Right atrium auricular region (tissue), 2 donors: ENCODE measurements around the gene MIXL1. TPM values are rescaled to one million over a fixed set of nuclear protein-coding genes. Genes with fewer than 3 reads are reported as not detected.
"Not testable (repeated sequence)": the region's sequence is repeated elsewhere in the genome, so short reads cannot be mapped to it uniquely, and the experiment has no call there.

Experiments
- DNase-seq: peaks from one replicate; pipeline ENCODE4 v3.0.0-alpha.2; 2019; ENCODE audit warnings: low spot score
- H3K27ac ChIP-seq, 2 donors: fragments of 200-600 bp; sonication (generic); 1 replicate in 1 of 2; 2 replicates in 1 of 2; pipeline ENCODE4 v1.5.1; 2016 to 2019
- H3K27me3 ChIP-seq, 2 donors: fragments of 200-600 bp; sonication (generic); one replicate each; pipeline versions ENCODE4 v1.5.1 to v1.6.0; 2017 to 2019
- H3K36me3 ChIP-seq: fragments of 200-600 bp; sonication (generic); one replicate; pipeline ENCODE4 v1.5.1; 2016
- H3K4me1 ChIP-seq, 2 donors: fragments of 200-600 bp; sonication (generic); one replicate each; pipeline versions ENCODE4 v1.5.1 to v1.6.0; 2017 to 2019
- H3K4me3 ChIP-seq, 2 donors: fragments of 200-600 bp; sonication (generic); 1 replicate in 1 of 2; 2 replicates in 1 of 2; pipeline ENCODE4 v1.5.1; 2017 to 2019; ENCODE audit warnings: mild to moderate bottlenecking in 1 of 2, moderate library complexity in 1 of 2
- H3K9me3 ChIP-seq, 2 donors: fragments of 200-600 bp; sonication (generic); one replicate each; pipeline ENCODE4 v1.5.1; 2019
- total RNA-seq, 2 donors: library from RNA; depleted of rRNA; stranded (reverse); fragments of >200 nt; gene quantifications; one replicate each; pipeline ENCODE4 v1.1.0, GENCODE V29; 2016
- TF ChIP-seq, protein P1 (sequence below), 2 donors: fragments of 200-600 bp; sonication (generic); IDR thresholded peaks; one replicate each; pipeline ENCODE4 v1.5.1; 2019; ENCODE audit warnings: antibody characterized with exemption in 2 of 2

MIXL1 gene
- total RNA-seq, 2 donors from 2014 or later = not detected

DNA sequence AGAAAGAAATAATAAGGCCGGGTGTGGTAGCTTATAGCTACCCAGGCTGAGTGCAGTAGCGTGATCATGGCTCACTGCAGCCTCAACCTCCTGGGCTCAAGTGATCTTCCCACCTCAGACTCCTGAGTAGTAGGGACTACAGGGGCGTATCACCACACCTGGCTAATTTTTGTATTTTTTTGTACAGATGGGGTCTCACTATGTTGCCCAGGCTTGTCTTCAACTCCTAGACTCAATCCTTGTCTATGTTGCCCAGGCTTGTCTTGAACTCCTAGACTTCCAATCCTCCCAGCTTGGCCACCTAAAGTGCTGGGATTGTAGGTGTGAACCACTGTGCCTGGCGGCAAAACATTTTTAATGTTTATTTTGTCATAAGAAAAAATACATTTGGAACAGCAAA, 30.5 kb downstream of the MIXL1 start:
- Histone ChIP-seq H3K27me3 (no peaks in the 10 kb centered on the region), H3K9me3 (peaks cover 0 to under 1% of the 10 kb centered on the region in 2 donors), H3K4me1 (no peaks in the 10 kb centered on the region), H3K36me3 (no peaks in the 10 kb centered on the region), H3K27ac (no peak overlapping the region), H3K4me3 (no peak overlapping the region)
- TF ChIP-seq, protein P1, sequence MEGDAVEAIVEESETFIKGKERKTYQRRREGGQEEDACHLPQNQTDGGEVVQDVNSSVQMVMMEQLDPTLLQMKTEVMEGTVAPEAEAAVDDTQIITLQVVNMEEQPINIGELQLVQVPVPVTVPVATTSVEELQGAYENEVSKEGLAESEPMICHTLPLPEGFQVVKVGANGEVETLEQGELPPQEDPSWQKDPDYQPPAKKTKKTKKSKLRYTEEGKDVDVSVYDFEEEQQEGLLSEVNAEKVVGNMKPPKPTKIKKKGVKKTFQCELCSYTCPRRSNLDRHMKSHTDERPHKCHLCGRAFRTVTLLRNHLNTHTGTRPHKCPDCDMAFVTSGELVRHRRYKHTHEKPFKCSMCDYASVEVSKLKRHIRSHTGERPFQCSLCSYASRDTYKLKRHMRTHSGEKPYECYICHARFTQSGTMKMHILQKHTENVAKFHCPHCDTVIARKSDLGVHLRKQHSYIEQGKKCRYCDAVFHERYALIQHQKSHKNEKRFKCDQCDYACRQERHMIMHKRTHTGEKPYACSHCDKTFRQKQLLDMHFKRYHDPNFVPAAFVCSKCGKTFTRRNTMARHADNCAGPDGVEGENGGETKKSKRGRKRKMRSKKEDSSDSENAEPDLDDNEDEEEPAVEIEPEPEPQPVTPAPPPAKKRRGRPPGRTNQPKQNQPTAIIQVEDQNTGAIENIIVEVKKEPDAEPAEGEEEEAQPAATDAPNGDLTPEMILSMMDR (IDR thresholded peaks at IDR 0.05) = no peak
- no peak for DNase-seq

DNA sequence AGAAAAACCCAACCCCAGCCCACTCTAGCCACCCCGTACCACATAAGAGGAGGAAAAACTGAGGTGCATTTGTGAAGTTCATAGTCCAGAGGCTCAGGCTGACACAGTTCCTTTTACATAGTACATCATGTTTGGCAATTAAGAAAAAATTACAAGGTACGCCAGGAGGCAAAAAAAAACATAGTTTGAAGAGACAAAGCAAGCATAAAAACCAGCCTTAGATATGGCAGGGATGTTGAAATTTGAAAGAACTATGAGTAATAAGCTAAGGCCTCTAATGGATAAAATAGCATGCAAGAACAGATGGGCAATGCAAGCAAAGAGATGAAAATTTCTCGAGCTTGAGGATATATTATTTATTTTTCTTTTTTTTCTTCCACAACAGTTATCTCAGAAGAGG, 31.9 kb downstream of the MIXL1 start:
- Histone ChIP-seq H3K36me3 (no peaks in the 10 kb centered on the region), H3K4me3 (no peak overlapping the region), H3K27me3 (no peaks in the 10 kb centered on the region), H3K4me1 (no peaks in the 10 kb centered on the region), H3K27ac (no peak overlapping the region), H3K9me3 (peaks cover 0 to 15% of the 10 kb centered on the region in 2 donors)
- TF ChIP-seq, protein P1 (IDR thresholded peaks at IDR 0.05) = no peak
- DNase-seq = no peak

DNA sequence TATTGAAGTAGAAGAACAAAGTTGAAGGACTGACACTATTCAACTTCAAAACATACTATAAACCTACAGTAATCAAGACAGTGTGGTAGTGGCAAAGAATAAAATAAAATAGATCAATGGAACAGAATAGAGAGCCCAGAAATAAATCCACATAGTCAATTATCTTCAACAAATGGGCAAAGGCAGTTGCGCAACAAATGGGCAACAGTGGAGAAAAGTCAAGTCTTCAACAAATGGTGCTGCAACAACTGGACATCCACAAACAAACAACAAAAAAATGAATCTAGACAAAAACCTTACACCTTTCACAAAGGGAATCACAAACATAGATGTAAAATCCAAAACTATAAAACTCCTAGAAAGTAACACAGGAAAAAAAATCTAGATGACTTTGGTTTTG, 38.4 kb downstream of the MIXL1 start:
- Histone ChIP-seq H3K9me3 (peaks cover 0 to 26% of the 10 kb centered on the region in 2 donors), H3K36me3 (no peaks in the 10 kb centered on the region), H3K27me3 (no peaks in the 10 kb centered on the region), H3K4me3 (no peak overlapping the region), H3K4me1 (no peaks in the 10 kb centered on the region), H3K27ac (no peak overlapping the region)
- DNase-seq = no peak
- TF ChIP-seq, protein P1 (IDR thresholded peaks at IDR 0.05) = no peak

DNA sequence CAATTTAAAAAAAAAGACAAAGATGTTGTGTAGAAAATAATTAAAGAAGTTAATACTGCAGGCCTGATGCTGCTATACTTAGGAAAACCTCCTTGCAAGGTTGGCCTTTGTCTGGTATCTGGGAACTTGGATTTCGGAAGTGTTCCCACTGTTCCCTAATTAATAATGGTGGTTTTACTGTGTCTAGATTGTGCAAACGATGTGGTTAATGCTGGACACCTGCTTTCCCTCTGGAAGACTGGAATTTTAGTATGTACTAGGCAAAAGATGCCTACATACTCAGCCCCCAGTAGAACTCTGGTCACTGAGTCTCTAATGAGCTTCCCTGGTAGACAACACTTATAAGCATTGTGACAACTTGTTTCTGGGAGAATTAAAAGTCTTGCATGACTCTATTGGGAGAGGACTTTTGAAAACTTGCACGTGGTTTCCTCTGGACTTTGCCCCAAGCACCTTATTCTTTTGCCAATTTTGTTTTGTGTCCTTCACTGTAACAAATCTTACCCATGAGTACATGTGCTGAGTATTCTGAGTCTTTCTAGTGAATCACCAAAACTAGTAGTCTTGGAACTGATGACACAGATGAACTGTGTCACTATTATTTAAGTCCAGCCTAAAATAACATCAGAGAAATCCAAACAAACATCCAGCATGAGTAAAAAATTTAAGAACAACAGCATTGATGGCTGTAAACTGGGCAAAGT, 45.1 kb downstream of the MIXL1 start:
- no peaks in the 10 kb centered on the region for H3K4me1 ChIP-seq
- H3K4me3 ChIP-seq = no peak overlapping the region
- H3K36me3 ChIP-seq = no peaks in the 10 kb centered on the region
- H3K9me3 ChIP-seq = no peaks in the 10 kb centered on the region
- no peaks in the 10 kb centered on the region for H3K27me3 ChIP-seq
- no peak for DNase-seq
- TF ChIP-seq, protein P1 (IDR thresholded peaks at IDR 0.05) = no peak
- no peak overlapping the region for H3K27ac ChIP-seq

DNA sequence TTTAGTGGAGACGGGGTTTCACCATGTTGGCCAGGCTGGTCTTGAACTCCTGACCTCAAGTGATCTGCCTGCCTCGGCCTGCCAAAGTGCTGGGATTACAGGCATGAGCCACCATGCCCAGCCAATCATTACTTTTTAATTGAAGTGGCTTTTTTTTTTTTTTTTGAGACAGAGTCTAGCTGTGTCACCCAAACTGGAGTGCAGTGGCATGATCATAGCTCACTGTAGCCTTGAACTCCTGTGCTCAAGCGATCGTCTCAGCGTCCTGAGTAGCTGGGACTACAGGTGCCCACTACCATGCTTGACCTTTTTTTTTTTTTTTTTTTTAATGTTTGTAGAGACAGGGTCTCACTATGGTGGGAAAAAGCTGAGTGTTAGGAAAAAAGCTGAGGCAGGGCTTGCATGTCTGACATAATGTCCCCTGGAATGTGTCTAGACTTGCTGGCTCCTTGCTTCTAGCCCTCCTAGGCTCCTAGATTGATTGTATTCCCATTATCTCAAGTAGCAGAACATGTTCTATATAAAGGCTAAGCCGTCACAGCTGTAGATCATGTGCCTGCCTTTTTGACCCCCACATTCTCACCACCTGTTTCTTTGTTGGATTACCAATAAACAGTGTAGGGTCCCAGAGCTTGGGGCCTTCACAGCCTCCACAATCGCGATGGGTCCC, 48.9 kb downstream of the MIXL1 start:
- not testable (repeated sequence) for H3K4me3 ChIP-seq, H3K9me3 ChIP-seq, DNase-seq, H3K36me3 ChIP-seq, H3K27me3 ChIP-seq, H3K4me1 ChIP-seq
- peak overlapping the region in 1 of 2 donors; percentile 11 for H3K27ac ChIP-seq

DNA sequence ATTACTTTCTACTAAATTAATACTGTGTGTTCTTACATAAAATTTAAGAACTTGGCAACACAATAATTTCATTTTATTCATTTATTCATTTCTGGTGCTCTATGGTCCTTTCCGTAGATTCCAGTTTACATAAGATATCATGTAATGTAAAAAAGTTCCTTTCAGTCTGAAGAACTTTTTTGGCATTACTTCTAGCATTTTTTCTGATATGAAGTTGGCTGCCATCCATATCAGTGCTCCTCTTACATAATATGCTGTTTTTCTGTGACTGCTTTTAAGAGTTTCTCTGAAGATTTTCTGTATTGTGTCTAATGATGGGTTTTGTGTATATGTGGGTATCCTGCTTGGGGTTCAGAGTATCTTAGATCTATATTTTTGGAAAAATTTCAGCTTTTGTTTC, 50.7 kb downstream of the MIXL1 start:
- H3K9me3 ChIP-seq = no peaks in the 10 kb centered on the region
- no peaks in the 10 kb centered on the region for H3K36me3 ChIP-seq
- H3K27ac ChIP-seq = no peak overlapping the region
- no peaks in the 10 kb centered on the region for H3K27me3 ChIP-seq
- H3K4me1 ChIP-seq = no peaks in the 10 kb centered on the region
- no peak overlapping the region for H3K4me3 ChIP-seq
- TF ChIP-seq, protein P1 (IDR thresholded peaks at IDR 0.05) = no peak
- no peak for DNase-seq
